HEK293 (cell line): ENCODE results near the gene BRWD1.
A peak's percentile ranks its signal among the peaks of the same experiment; 100 is the strongest.

Experiments used
- CTCF ChIA-PET: fragments of 350-600 bp; formaldehyde crosslinking; extraction: SDS; loops from one replicate; lab custom pipeline; 2021; ENCODE audit warnings: antibody characterized with exemption; lab: Yijun Ruan, JAX
- POLR2A ChIA-PET: fragments of 300-600 bp; formaldehyde crosslinking; extraction: SDS; loops from one replicate; lab custom pipeline; 2020; ENCODE audit warnings: antibody characterized with exemption, inconsistent platforms; lab: Yijun Ruan, JAX
- H3K27ac ChIP-seq: fragments of 200-500 bp; sonication (Bioruptor generic); 2 replicates; pipeline ENCODE4 v1.5.1; 2014; ENCODE audit warnings: low read depth, low read length, control low read depth, inconsistent platforms; ENCODE audit errors: extremely low read depth
- H3K36me3 ChIP-seq, 2 experiments: fragments of 200-500 bp in 1 of 2; sonication (Bioruptor generic) in 1 of 2; 1 replicate in 1 of 2; 2 replicates in 1 of 2; pipeline ENCODE4 v1.5.1; 2014 to 2017; ENCODE audit warnings: inconsistent platforms in 2 of 2, low read length in 2 of 2; ENCODE audit not compliant: control insufficient read depth in 2 of 2, insufficient read depth in 1 of 2
- H3K4me1 ChIP-seq: fragments of 200-500 bp; sonication (Bioruptor generic); 2 replicates; pipeline ENCODE4 v1.5.1; 2014; ENCODE audit warnings: mild to moderate bottlenecking, low read length, inconsistent platforms; ENCODE audit not compliant: control insufficient read depth, insufficient read depth
- H3K4me3 ChIP-seq: 2 replicates; pipeline ENCODE4 v1.5.1; 2011; ENCODE audit warnings: low read depth, mild to moderate bottlenecking, control low read depth, low read length, moderate library complexity
- H3K9me3 ChIP-seq: fragments of 200-500 bp; sonication (Bioruptor generic); 2 replicates; pipeline ENCODE4 v1.5.1; 2014; ENCODE audit warnings: low read depth, low read length, inconsistent platforms; ENCODE audit not compliant: control insufficient read depth, insufficient read depth
- MYNN ChIP-seq: fragments of 450-650 bp; formaldehyde crosslinking; IDR thresholded peaks from 2 replicates; pipeline ENCODE4 v1.5.1; 2016; ENCODE audit warnings: missing biosample characterization, missing genetic modification characterization, borderline replicate concordance
- WT1 ChIP-seq: fragments of 450-650 bp; formaldehyde crosslinking; IDR thresholded peaks from 2 replicates; pipeline ENCODE4 v1.5.1; 2016; ENCODE audit warnings: missing biosample characterization, missing genetic modification characterization
- ZBTB1 ChIP-seq: fragments of 450-650 bp; formaldehyde crosslinking; IDR thresholded peaks from 2 replicates; pipeline ENCODE4 v1.5.1; 2016; ENCODE audit warnings: missing biosample characterization, missing genetic modification characterization
- ZNF10 ChIP-seq: fragments of 450-650 bp; formaldehyde crosslinking; IDR thresholded peaks from 2 replicates; pipeline ENCODE4 v1.5.1; 2017; ENCODE audit warnings: missing biosample characterization, missing genetic modification characterization
- ZNF16 ChIP-seq: fragments of 450-650 bp; formaldehyde crosslinking; IDR thresholded peaks from 2 replicates; pipeline ENCODE4 v1.5.1; 2016; ENCODE audit warnings: low read depth, missing biosample characterization, missing genetic modification characterization
- ZNF350 ChIP-seq: fragments of 450-650 bp; formaldehyde crosslinking; IDR thresholded peaks from 2 replicates; pipeline ENCODE4 v1.5.0; 2017; ENCODE audit warnings: missing biosample characterization, mild to moderate bottlenecking, missing genetic modification characterization
- ZNF521 ChIP-seq: fragments of 450-650 bp; formaldehyde crosslinking; IDR thresholded peaks from 2 replicates; pipeline ENCODE4 v1.5.1; 2017; ENCODE audit warnings: missing biosample characterization, mild to moderate bottlenecking, missing genetic modification characterization
- ZNF571 ChIP-seq: fragments of 450-650 bp; formaldehyde crosslinking; IDR thresholded peaks from 2 replicates; pipeline ENCODE4 v1.5.0; 2017; ENCODE audit warnings: missing biosample characterization, missing genetic modification characterization
- ZNF792 ChIP-seq: fragments of 450-650 bp; formaldehyde crosslinking; IDR thresholded peaks from 2 replicates; pipeline ENCODE4 v1.5.1; 2016; ENCODE audit warnings: missing biosample characterization, missing genetic modification characterization
- TF ChIP-seq, protein P1 (sequence below): fragments of 450-650 bp; formaldehyde crosslinking; IDR thresholded peaks from 2 replicates; pipeline ENCODE4 v1.5.1; 2017; ENCODE audit warnings: missing biosample characterization, missing genetic modification characterization
- TF ChIP-seq, protein P2 (sequence below): fragments of 450-650 bp; formaldehyde crosslinking; IDR thresholded peaks from 2 replicates; pipeline ENCODE4 v1.5.1; 2017; ENCODE audit warnings: missing biosample characterization, missing genetic modification characterization
- TF ChIP-seq, protein P3 (sequence below): fragments of 450-650 bp; formaldehyde crosslinking; IDR thresholded peaks from 2 replicates; pipeline ENCODE4 v1.5.1; 2017; ENCODE audit warnings: missing biosample characterization, missing genetic modification characterization

BRWD1 gene

DNA sequence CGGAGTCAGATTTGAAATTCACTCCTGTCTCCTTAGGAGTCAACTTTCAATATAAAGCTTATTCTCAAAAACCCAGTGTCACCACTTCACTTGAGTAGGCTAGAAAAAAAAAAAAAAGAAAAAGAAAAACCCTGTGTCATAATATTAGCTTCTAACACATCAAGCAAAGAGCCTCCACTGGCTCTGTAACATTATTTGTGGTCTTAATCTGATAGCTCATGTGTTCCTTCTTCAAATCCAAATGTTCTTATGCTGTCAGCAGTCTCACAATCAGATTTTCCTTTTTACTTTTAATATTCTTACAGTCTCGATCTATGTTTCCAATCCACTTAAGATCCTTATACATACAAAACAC is 104.1 kb downstream of the BRWD1 start:
- POLR2A ChIA-PET, result interaction anchor here (0.6 kb wide), 1 partner anchor 1009 kb away, joined by 3 read pairs; no protein-coding TSS in a partner anchor
- no peaks in the 10 kb centered on the region for H3K4me1 ChIP-seq

DNA sequence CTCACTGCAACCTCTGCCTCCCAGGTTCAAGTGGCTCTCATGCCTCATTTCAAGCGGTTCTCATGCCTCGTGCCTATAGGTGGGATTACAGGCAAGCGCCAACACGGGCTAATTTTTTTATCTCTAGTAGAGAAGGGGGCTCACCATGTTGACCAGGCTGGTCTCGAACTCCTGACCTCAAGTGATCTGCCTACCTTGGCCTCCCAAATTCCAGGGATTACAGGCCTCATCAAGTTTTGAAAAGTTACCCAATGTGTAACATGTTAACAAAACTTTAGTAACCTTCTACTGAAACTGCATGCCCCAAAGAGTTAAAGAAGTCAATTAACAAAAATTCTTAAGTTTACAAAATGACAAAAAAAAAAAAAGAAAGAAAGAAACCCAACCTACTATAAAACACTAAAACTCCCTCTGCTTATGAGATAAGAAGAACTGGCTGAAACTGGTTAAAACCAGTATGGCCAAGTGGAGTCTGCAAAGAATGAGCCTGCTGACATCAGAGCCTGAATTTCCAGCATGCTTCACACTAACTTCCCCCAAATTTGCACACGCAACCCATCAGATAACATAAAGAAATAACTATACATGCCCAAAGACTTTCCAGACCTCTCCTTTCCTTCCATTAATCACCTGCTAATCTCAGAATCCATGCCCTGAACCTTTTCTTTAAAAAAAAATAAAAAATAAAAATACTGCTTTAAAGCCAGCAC is 104.7 kb downstream of the BRWD1 start:
- Histone ChIP-seq H3K27ac (no peak overlapping the region), H3K36me3 (peaks cover 42 to 47% of the 10 kb centered on the region in 2 experiments), H3K4me1 (no peaks in the 10 kb centered on the region), H3K4me3 (no peak overlapping the region), H3K9me3 (no peaks in the 10 kb centered on the region)
- CTCF ChIA-PET, result interaction anchor here (0.7 to 0.9 kb wide), 2 partner anchors 11 to 14 kb away, joined by 3 to 4 read pairs; no protein-coding TSS in a partner anchor
- TF ChIP-seq ZNF16 (tag by site-specific recombination) (no peak), WT1 (tag by site-specific recombination) (peak; percentile 24; the same call in 1 of the 2 replicates)
- TF ChIP-seq, protein P1, sequence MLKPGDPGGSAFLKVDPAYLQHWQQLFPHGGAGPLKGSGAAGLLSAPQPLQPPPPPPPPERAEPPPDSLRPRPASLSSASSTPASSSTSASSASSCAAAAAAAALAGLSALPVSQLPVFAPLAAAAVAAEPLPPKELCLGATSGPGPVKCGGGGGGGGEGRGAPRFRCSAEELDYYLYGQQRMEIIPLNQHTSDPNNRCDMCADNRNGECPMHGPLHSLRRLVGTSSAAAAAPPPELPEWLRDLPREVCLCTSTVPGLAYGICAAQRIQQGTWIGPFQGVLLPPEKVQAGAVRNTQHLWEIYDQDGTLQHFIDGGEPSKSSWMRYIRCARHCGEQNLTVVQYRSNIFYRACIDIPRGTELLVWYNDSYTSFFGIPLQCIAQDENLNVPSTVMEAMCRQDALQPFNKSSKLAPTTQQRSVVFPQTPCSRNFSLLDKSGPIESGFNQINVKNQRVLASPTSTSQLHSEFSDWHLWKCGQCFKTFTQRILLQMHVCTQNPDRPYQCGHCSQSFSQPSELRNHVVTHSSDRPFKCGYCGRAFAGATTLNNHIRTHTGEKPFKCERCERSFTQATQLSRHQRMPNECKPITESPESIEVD (tag by site-specific recombination), result peak; percentile 10; the same call in 1 of the 2 replicates
- POLR2A ChIA-PET, result interaction anchor here (0.6 to 1.5 kb wide), 2 partner anchors 25 to 1008 kb away, joined by 3 to 5 read pairs; partner anchors contain the start of gene PSMG1

More for the DNA sequence above, 104.1 kb downstream of the BRWD1 start:
- Histone ChIP-seq H3K4me3 (no peak overlapping the region), H3K27ac (no peak overlapping the region), H3K36me3 (peaks cover 40 to 49% of the 10 kb centered on the region in 2 experiments), H3K9me3 (no peaks in the 10 kb centered on the region)
- TF ChIP-seq MYNN (tag by site-specific recombination), result peak; percentile 78
- TF ChIP-seq, protein P2, sequence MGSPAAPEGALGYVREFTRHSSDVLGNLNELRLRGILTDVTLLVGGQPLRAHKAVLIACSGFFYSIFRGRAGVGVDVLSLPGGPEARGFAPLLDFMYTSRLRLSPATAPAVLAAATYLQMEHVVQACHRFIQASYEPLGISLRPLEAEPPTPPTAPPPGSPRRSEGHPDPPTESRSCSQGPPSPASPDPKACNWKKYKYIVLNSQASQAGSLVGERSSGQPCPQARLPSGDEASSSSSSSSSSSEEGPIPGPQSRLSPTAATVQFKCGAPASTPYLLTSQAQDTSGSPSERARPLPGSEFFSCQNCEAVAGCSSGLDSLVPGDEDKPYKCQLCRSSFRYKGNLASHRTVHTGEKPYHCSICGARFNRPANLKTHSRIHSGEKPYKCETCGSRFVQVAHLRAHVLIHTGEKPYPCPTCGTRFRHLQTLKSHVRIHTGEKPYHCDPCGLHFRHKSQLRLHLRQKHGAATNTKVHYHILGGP (tag by site-specific recombination), result no peak
- CTCF ChIA-PET, result interaction anchor here (0.6 to 0.9 kb wide), 3 partner anchors 10 to 14 kb away, joined by 3 to 4 read pairs (median 3); no protein-coding TSS in a partner anchor

DNA sequence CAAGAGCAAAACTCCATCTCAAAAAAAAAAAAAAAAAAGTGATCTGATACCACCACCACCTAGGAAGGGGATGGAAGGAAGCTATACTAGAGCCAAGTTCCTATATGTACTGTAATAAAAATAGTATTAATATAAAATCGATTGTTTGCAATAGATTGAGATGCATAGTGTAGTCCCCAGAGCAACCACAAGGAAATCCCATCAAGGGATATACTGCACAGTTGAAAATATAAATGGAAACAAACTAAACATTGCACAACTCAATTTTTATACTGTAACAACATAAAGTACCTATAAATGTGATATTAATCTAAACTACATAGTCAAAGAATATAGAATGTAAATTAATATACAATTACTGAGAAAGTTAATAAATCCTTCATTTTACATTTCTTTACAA is 109.3 kb downstream of the BRWD1 start:
- H3K4me3 ChIP-seq, result no peak overlapping the region
- peaks cover 67 to 75% of the 10 kb centered on the region in 2 experiments for H3K36me3 ChIP-seq
- CTCF ChIA-PET, result interaction anchor here (0.7 to 1.2 kb wide), 2 partner anchors 20 to 33 kb away, joined by 5 to 6 read pairs; no protein-coding TSS in a partner anchor
- H3K9me3 ChIP-seq, result no peaks in the 10 kb centered on the region
- TF ChIP-seq ZBTB1 (tag by site-specific recombination), result no peak
- TF ChIP-seq, protein P3, sequence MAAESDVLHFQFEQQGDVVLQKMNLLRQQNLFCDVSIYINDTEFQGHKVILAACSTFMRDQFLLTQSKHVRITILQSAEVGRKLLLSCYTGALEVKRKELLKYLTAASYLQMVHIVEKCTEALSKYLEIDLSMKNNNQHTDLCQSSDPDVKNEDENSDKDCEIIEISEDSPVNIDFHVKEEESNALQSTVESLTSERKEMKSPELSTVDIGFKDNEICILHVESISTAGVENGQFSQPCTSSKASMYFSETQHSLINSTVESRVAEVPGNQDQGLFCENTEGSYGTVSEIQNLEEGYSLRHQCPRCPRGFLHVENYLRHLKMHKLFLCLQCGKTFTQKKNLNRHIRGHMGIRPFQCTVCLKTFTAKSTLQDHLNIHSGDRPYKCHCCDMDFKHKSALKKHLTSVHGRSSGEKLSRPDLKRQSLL (tag by site-specific recombination), result no peak
- TF ChIP-seq ZNF792, result no peak
- no peak for TF ChIP-seq ZNF571
- TF ChIP-seq MYNN (tag by site-specific recombination), result no peak
- TF ChIP-seq ZNF521 (tag by site-specific recombination), result no peak
- no peak for TF ChIP-seq ZNF350 (tag by site-specific recombination)
- no peak for TF ChIP-seq ZNF10 (tag by site-specific recombination)
- TF ChIP-seq, all 188 proteins: peak for 0
- H3K27ac ChIP-seq, result no peak overlapping the region
- no peaks in the 10 kb centered on the region for H3K4me1 ChIP-seq
- POLR2A ChIA-PET, result no interaction called here
